ENCODE data around the gene CRLF1.

- TF ChIP-seq POLR2A (IDR thresholded peaks at IDR 0.05) (no peak), EP300 (IDR thresholded peaks at IDR 0.05) (no peak)
- TF ChIP-seq, protein P1, sequence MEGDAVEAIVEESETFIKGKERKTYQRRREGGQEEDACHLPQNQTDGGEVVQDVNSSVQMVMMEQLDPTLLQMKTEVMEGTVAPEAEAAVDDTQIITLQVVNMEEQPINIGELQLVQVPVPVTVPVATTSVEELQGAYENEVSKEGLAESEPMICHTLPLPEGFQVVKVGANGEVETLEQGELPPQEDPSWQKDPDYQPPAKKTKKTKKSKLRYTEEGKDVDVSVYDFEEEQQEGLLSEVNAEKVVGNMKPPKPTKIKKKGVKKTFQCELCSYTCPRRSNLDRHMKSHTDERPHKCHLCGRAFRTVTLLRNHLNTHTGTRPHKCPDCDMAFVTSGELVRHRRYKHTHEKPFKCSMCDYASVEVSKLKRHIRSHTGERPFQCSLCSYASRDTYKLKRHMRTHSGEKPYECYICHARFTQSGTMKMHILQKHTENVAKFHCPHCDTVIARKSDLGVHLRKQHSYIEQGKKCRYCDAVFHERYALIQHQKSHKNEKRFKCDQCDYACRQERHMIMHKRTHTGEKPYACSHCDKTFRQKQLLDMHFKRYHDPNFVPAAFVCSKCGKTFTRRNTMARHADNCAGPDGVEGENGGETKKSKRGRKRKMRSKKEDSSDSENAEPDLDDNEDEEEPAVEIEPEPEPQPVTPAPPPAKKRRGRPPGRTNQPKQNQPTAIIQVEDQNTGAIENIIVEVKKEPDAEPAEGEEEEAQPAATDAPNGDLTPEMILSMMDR (IDR thresholded peaks at IDR 0.05): no peak
These were observed 48.0 kb downstream of the CRLF1 start for GRCh38 chr19:18558604-18559003.
